HEK293T (cell line): ENCODE measurements around the gene RBFOX1.

Experiments used
- BHLHE40 ChIP-seq: fragments of 450-650 bp; IDR thresholded peaks from 2 replicates; pipeline ENCODE4 v1.6.1; 2016; ENCODE audit warnings: mild to moderate bottlenecking, moderate library complexity, borderline replicate concordance
- ELF4 ChIP-seq: fragments of 450-650 bp; IDR thresholded peaks from 2 replicates; pipeline ENCODE4 v1.6.1; 2017; ENCODE audit warnings: antibody characterized with exemption

GRCh38 chr16:7438601-7439000 is 106.0 kb downstream of the RBFOX1 start:
- no peak for TF ChIP-seq ELF4
- no peak for TF ChIP-seq BHLHE40
